K562 (cell line): ENCODE results near the gene POR. TPM values are rescaled to one million over a fixed set of nuclear protein-coding genes. Genes with fewer than 3 reads are reported as not detected.
A peak's percentile ranks its signal among the peaks of the same experiment; 100 is the strongest.

Experiments used
- ATAC-seq: fragments of 200-7000 bp; cut with Tn5 transposase; 3 replicates; pipeline ENCODE4 v1.9.1; 2020; ENCODE audit warnings: moderate library complexity
- BruUV-seq: library from RNA; stranded (reverse); fragments of 400-500 nt; replicated peaks from 2 replicates; lab custom pipeline; 2021; lab: Mats Ljungman, UMichigan
- CTCF ChIA-PET: fragments of 300-600 bp; formaldehyde crosslinking; extraction: SDS; loops from one replicate; lab custom pipeline; 2021; ENCODE audit warnings: low intra/inter-chr PET ratio; lab: Yijun Ruan, JAX
- POLR2A ChIA-PET: fragments of 300-600, 350-650 bp; sonication (Branson Sonifier 250); formaldehyde crosslinking; extraction: SDS; loops from one replicate; lab custom pipeline; 2021; ENCODE audit warnings: antibody characterized with exemption, inconsistent platforms; lab: Yijun Ruan, JAX
- DNase-seq, 4 experiments: peaks; one replicate each; pipeline versions ENCODE4 v3.0.0 to v3.0.0-alpha.2; 2011 to 2018; ENCODE audit warnings: low spot score in 3 of 4, mixed read lengths in 3 of 4; ENCODE audit errors: extremely low read depth in 1 of 4
- FAIRE-seq: peaks from 2 replicates; lab custom pipeline; 2011; peaks lifted over from hg19 to GRCh38; lab: Jason Lieb, UNC
- H2AFZ ChIP-seq: 2 replicates; pipeline ENCODE4 v1.6.0; 2011; ENCODE audit warnings: low read depth, low read length, control low read depth, inconsistent platforms
- H3K27ac ChIP-seq: fragments of 200-600 bp; 3 replicates; pipeline ENCODE4 v1.8.0; 2011; ENCODE audit warnings: low read depth, mild to moderate bottlenecking, control low read depth, inconsistent platforms, low read length, moderate library complexity, mixed read lengths; ENCODE audit errors: extremely low read depth
- H3K27me3 ChIP-seq, 2 experiments: fragments of 300-600 bp in 1 of 2; 2 replicates in 1 of 2; 3 replicates in 1 of 2; pipeline versions ENCODE4 v1.6.0 to v1.8.0; 2011; ENCODE audit warnings: inconsistent platforms in 2 of 2, low read length in 2 of 2, mild to moderate bottlenecking in 1 of 2, mixed read lengths in 1 of 2, moderate library complexity in 1 of 2; ENCODE audit not compliant: control insufficient read depth in 2 of 2, insufficient read depth in 2 of 2
- H3K36me3 ChIP-seq: fragments of 300-600 bp; 3 replicates; pipeline ENCODE4 v1.8.0; 2011; ENCODE audit warnings: mild to moderate bottlenecking, low read length, inconsistent platforms; ENCODE audit not compliant: control insufficient read depth, insufficient read depth
- H3K4me1 ChIP-seq, 2 experiments: fragments of 200-600 bp in 1 of 2; replicated peaks in 1 of 2; 2 replicates in 1 of 2; 3 replicates in 1 of 2; pipeline versions ENCODE4 v1.5.1 to v1.8.0; 2011; ENCODE audit warnings: inconsistent platforms in 2 of 2, low read length in 2 of 2, mild to moderate bottlenecking in 1 of 2, mixed read lengths in 1 of 2, moderate library complexity in 1 of 2; ENCODE audit not compliant: control insufficient read depth in 2 of 2, insufficient read depth in 2 of 2
- H3K4me2 ChIP-seq: 2 replicates; pipeline ENCODE4 v1.6.1; 2011; ENCODE audit warnings: low read length, control low read depth, inconsistent platforms, mixed read lengths; ENCODE audit not compliant: insufficient read depth
- H3K4me3 ChIP-seq: fragments of 200-600 bp; sonication (generic), shearing (Covaris generic); 2 replicates; pipeline ENCODE4 v1.5.1; 2016; ENCODE audit warnings: control low read depth, inconsistent platforms
- H3K79me2 ChIP-seq: fragments of 200-600 bp; 3 replicates; pipeline ENCODE4 v1.8.0; 2011; ENCODE audit warnings: low read length, inconsistent platforms; ENCODE audit not compliant: control insufficient read depth, insufficient read depth
- H3K9ac ChIP-seq, 2 experiments: 2 replicates each; pipeline versions ENCODE4 v1.6.0 to v1.6.1; 2011; ENCODE audit warnings: low read depth in 2 of 2, low read length in 2 of 2, control low read depth in 1 of 2, inconsistent platforms in 1 of 2, mild to moderate bottlenecking in 1 of 2, mixed read lengths in 1 of 2; ENCODE audit not compliant: insufficient read depth in 1 of 2
- H3K9me1 ChIP-seq: one replicate; pipeline ENCODE4 v1.6.0; 2011; ENCODE audit warnings: inconsistent platforms, mild to moderate bottlenecking, low read length, moderate library complexity; ENCODE audit not compliant: control insufficient read depth, insufficient read depth
- H3K9me3 ChIP-seq: replicated peaks from 2 replicates; pipeline ENCODE4 v1.5.1; 2011; ENCODE audit warnings: low read depth, low read length, inconsistent platforms; ENCODE audit not compliant: control insufficient read depth, insufficient read depth
- H4K20me1 ChIP-seq: replicated peaks from 2 replicates; pipeline ENCODE4 v1.6.1; 2011; ENCODE audit warnings: low read length, inconsistent platforms, mixed read lengths; ENCODE audit not compliant: control insufficient read depth, insufficient read depth
- BCL6 ChIP-seq: fragments of 250-450 bp; sonication (Bioruptor Pico); IDR thresholded peaks from 2 replicates; pipeline ENCODE4 v1.4.0; 2020
- LCOR ChIP-seq: sonication (generic); formaldehyde crosslinking; IDR thresholded peaks from 2 replicates; pipeline ENCODE4 v1.8.0; 2022; ENCODE audit warnings: mild to moderate bottlenecking, missing genetic modification reagents
- MECOM ChIP-seq: fragments of 250-450 bp; sonication (Bioruptor Pico); IDR thresholded peaks from 2 replicates; pipeline ENCODE4 v1.8.0; 2022; ENCODE audit warnings: inconsistent platforms
- MED1 ChIP-seq: sonication (generic); formaldehyde crosslinking; IDR thresholded peaks from 2 replicates; pipeline ENCODE4 v1.8.1; 2023; ENCODE audit warnings: missing genetic modification reagents, borderline replicate concordance
- MTA2 ChIP-seq: fragments of 450-650 bp; IDR thresholded peaks from 2 replicates; pipeline ENCODE4 v1.6.1; 2016; ENCODE audit warnings: low read depth
- NFIX ChIP-seq: fragments of 250-450 bp; sonication (Bioruptor Pico); IDR thresholded peaks from 2 replicates; pipeline ENCODE4 v1.4.0; 2020; ENCODE audit warnings: low read depth, mild to moderate bottlenecking, moderate library complexity
- PHF8 ChIP-seq: fragments of 200-600 bp; sonication (generic); IDR thresholded peaks from 2 replicates; pipeline ENCODE4 v1.6.1; 2012; ENCODE audit warnings: mixed run types, mild to moderate bottlenecking, inconsistent platforms, low read length, moderate library complexity, borderline replicate concordance
- SAFB ChIP-seq: fragments of 200-400 bp; formaldehyde crosslinking; IDR thresholded peaks from 2 replicates; pipeline ENCODE4 v1.6.1; 2017; ENCODE audit warnings: low read depth, low read length, borderline replicate concordance
- TAF7 ChIP-seq: fragments of 450-650 bp; IDR thresholded peaks from 2 replicates; pipeline ENCODE4 v1.6.1; 2016; ENCODE audit warnings: missing genetic modification characterization, missing compliant biosample characterization
- TRIM25 ChIP-seq: fragments of 450-650 bp; IDR thresholded peaks from 2 replicates; pipeline ENCODE4 v1.7.0; 2016; ENCODE audit warnings: borderline replicate concordance
- ZBTB1 ChIP-seq: sonication (generic); formaldehyde crosslinking; IDR thresholded peaks from 2 replicates; pipeline ENCODE4 v1.8.1; 2023; ENCODE audit warnings: missing genetic modification reagents, low read depth, mild to moderate bottlenecking, borderline replicate concordance
- ZC3H8 ChIP-seq: fragments of 450-650 bp; IDR thresholded peaks from 2 replicates; pipeline ENCODE4 v1.6.1; 2017
- ZFP36 ChIP-seq: fragments of 150-350 bp; IDR thresholded peaks from 2 replicates; pipeline ENCODE4 v1.6.1; 2018; ENCODE audit warnings: low read length, low read depth; ENCODE audit not compliant: partially characterized antibody
- ZNF347 ChIP-seq: fragments of 450-650 bp; formaldehyde crosslinking; IDR thresholded peaks from 2 replicates; pipeline ENCODE4 v1.4.0; 2020; ENCODE audit warnings: low read depth, mild to moderate bottlenecking, moderate library complexity
- ZNF696 ChIP-seq: fragments of 250-450 bp; sonication (Bioruptor Pico); conservative IDR thresholded peaks from 2 replicates; pipeline ENCODE4 v1.4.0; 2020; ENCODE audit warnings: mild to moderate bottlenecking, moderate library complexity
- WGBS: fragments of 100-300 bp; shearing (Covaris generic); methylation state at CpG from one replicate; pipeline ENCODE4 v1.1.6; 2016; ENCODE audit warnings: low coverage, mixed read lengths; ENCODE audit not compliant: insufficient coverage; ENCODE audit errors: missing lambda C conversion rate; 5-methylcytosine and 5-hydroxymethylcytosine counted together
- in situ Hi-C: fragments of 300-500 bp; cut with MboI; formaldehyde crosslinking; loops from 4 replicates; pipeline ENCODE4 v1.15.0; 2018; ENCODE audit warnings: inconsistent platforms, mixed read lengths
- intact Hi-C: fragments of 100-400 bp; cut with micrococcal nuclease; formaldehyde crosslinking; loops from 2 replicates; pipeline ENCODE4 v1.14.2; 2022
- polyA plus RNA-seq, 8 experiments: library from polyadenylated mRNA; depleted of rRNA in 4 of 8; stranded (reverse) in 5 of 8; unstranded in 3 of 8; fragments of >200 nt; fragmentation: Nextera tagmentation in 2 of 8; fragmentation: Illumina TruSeq in 1 of 8; extraction: Ambion mirVana in 2 of 8; extraction: Trizol in 1 of 8; gene quantifications; 2 replicates each; pipeline versions ENCODE4 v1.2.1 to v1.2.3, GENCODE V29; 2011 to 2014; ENCODE audit warnings: inconsistent platforms in 1 of 8, missing spikeins in 1 of 8
- total RNA-seq, 7 experiments: library from RNA; depleted of rRNA in 6 of 7; stranded (reverse); fragments of >200 nt in 6 of 7; fragmentation: Illumina TruSeq in 2 of 7; extraction: Trizol in 2 of 7; gene quantifications; 2 replicates each; pipeline versions ENCODE4 v1.2.1 to v1.2.3, GENCODE V29; 2011 to 2021; ENCODE audit warnings: low replicate concordance in 1 of 7
- TF ChIP-seq, protein P1 (sequence below), 2 experiments: fragments of 450-650 bp in 1 of 2; IDR thresholded peaks; 2 replicates each; pipeline ENCODE4 v1.6.1; 2011 to 2017; ENCODE audit warnings: low read depth in 2 of 2, antibody characterized with exemption in 1 of 2, borderline replicate concordance in 1 of 2, low read length in 1 of 2, mild to moderate bottlenecking in 1 of 2, mixed read lengths in 1 of 2; ENCODE audit not compliant: control insufficient read depth in 1 of 2
- TF ChIP-seq, protein P2 (sequence below): fragments of 250-450 bp; sonication (Bioruptor Pico); IDR thresholded peaks from 2 replicates; pipeline ENCODE4 v1.4.0; 2020; ENCODE audit warnings: mild to moderate bottlenecking

Gene POR
- total and polyA plus RNA-seq, 9 of the 15 experiments (the other 6 are each of a cell fraction or from before 2014, with no cell fraction given): 4.7 to 142 (median 40.8) TPM

- Histone ChIP-seq H3K9ac (peak overlapping the region in 1 of 2 experiments; percentile 64; a peak in 1 of 4 replicates), H3K79me2 (peaks cover 6% of the 10 kb centered on the region), H3K4me2 (no peak overlapping the region), H3K9me1 (no peaks in the 10 kb centered on the region), H2AFZ (no peak overlapping the region), H3K9me3 (no peaks in the 10 kb centered on the region), H3K4me1 (no peaks in the 10 kb centered on the region), H3K36me3 (peaks cover 60% of the 10 kb centered on the region), H4K20me1 (0 out of 2 replicates have a peak, but pooled peaks cover 3% of the 10 kb centered on the region), H3K27ac (no peak overlapping the region), H3K4me3 (no peak overlapping the region), H3K27me3 (no peaks in the 10 kb centered on the region)
- ATAC-seq: no peak
- no peak for FAIRE-seq
- no peak for DNase-seq
- in situ Hi-C loops (no loop called here), intact Hi-C loops (no loop called here)
- CTCF ChIA-PET: no interaction called here
- WGBS: 93% methylated on average over 11 of the region's 12 CpGs
- POLR2A ChIA-PET: interaction anchor here (0.8 kb wide), 1 partner anchor 10 kb away, joined by 3 read pairs; no protein-coding TSS in a partner anchor
- no TSS peak for BruUV-seq
- TF ChIP-seq TRIM25: no peak
- no peak for TF ChIP-seq PHF8
- no peak for TF ChIP-seq ZFP36
- TF ChIP-seq BCL6: no peak
- TF ChIP-seq NFIX: no peak
- TF ChIP-seq SAFB: no peak
- TF ChIP-seq ZC3H8: no peak
- TF ChIP-seq ZNF696 (CRISPR knock-in tag): no peak
- TF ChIP-seq MED1 (CRISPR knock-in tag): no peak
- no peak for TF ChIP-seq ZNF347
- TF ChIP-seq, protein P1, sequence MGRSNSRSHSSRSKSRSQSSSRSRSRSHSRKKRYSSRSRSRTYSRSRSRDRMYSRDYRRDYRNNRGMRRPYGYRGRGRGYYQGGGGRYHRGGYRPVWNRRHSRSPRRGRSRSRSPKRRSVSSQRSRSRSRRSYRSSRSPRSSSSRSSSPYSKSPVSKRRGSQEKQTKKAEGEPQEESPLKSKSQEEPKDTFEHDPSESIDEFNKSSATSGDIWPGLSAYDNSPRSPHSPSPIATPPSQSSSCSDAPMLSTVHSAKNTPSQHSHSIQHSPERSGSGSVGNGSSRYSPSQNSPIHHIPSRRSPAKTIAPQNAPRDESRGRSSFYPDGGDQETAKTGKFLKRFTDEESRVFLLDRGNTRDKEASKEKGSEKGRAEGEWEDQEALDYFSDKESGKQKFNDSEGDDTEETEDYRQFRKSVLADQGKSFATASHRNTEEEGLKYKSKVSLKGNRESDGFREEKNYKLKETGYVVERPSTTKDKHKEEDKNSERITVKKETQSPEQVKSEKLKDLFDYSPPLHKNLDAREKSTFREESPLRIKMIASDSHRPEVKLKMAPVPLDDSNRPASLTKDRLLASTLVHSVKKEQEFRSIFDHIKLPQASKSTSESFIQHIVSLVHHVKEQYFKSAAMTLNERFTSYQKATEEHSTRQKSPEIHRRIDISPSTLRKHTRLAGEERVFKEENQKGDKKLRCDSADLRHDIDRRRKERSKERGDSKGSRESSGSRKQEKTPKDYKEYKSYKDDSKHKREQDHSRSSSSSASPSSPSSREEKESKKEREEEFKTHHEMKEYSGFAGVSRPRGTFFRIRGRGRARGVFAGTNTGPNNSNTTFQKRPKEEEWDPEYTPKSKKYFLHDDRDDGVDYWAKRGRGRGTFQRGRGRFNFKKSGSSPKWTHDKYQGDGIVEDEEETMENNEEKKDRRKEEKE (IDR thresholded peaks at IDR 0.05; ENCODE audit: borderline replicate concordance in 1 of 2, control insufficient read depth in 1 of 2, low read depth in 2 of 2, low read length in 1 of 2): no peak
- TF ChIP-seq ZBTB1 (CRISPR knock-in tag): no peak
- TF ChIP-seq, protein P2, sequence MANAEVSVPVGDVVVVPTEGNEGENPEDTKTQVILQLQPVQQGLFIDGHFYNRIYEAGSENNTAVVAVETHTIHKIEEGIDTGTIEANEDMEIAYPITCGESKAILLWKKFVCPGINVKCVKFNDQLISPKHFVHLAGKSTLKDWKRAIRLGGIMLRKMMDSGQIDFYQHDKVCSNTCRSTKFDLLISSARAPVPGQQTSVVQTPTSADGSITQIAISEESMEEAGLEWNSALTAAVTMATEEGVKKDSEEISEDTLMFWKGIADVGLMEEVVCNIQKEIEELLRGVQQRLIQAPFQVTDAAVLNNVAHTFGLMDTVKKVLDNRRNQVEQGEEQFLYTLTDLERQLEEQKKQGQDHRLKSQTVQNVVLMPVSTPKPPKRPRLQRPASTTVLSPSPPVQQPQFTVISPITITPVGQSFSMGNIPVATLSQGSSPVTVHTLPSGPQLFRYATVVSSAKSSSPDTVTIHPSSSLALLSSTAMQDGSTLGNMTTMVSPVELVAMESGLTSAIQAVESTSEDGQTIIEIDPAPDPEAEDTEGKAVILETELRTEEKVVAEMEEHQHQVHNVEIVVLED (CRISPR knock-in tag): no peak
- TF ChIP-seq LCOR: no peak
- no peak for TF ChIP-seq MECOM (CRISPR knock-in tag)
- TF ChIP-seq TAF7 (tag): no peak
- no peak for TF ChIP-seq MTA2
Measured at GRCh38 chr7:75955331-75955955, 40.5 kb downstream of the POR start.
